DMS 273 treated with DMSO at 0.1 percent for 48 hours (cell line): ENCODE results near the gene KCNN3.

ENCODE experiments used
- DNase-seq: peaks from one replicate; lab custom pipeline; 2025; lab: John Stamatoyannopoulos, UW

Gene KCNN3

GRCh38 chr1:154659823-154660592 lies 210.1 kb downstream of the KCNN3 start:
- DNase-seq, result no peak

- DNase-seq, result no peak
These were observed 212.5 kb downstream of the KCNN3 start for GRCh38 chr1:154657556-154657955.

DNA sequence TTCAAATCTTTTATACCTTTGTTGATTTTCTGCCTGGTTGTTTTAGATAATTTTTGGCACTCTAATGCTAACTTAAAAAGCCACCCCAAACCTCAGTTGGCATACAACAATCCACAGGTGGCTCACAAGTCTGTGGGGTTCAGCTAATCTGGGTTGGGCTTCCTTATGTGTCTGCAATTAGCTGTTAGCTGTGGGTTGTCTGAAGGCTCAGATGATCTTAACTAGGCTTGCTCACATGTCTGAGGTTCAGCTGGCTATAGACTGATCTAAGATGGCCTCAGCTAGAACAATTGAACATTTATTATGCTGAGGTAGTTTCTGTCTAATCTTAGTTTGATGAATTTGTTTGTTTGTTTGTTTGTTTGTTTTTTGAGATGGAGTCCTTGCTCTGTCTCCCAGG lies 217.2 kb downstream of the KCNN3 start:
- DNase-seq, result no peak
